WERI-Rb-1 (cell line): ENCODE measurements around the gene WDFY3.

Experiments used
- DNase-seq: peaks from one replicate; pipeline ENCODE4 v3.0.0-alpha.2; 2020
- H3K27ac ChIP-seq: fragments of 250-450 bp; sonication (Bioruptor Pico); 2 replicates; pipeline ENCODE4 v1.5.1; 2020; ENCODE audit warnings: mild to moderate bottlenecking, moderate library complexity
- H3K27me3 ChIP-seq: fragments of 250-450 bp; sonication (Bioruptor Pico); 2 replicates; pipeline ENCODE4 v1.5.1; 2021; ENCODE audit warnings: mild to moderate bottlenecking, low read depth, moderate library complexity; ENCODE audit not compliant: insufficient read depth, severe bottlenecking
- H3K36me3 ChIP-seq: fragments of 250-450 bp; sonication (Bioruptor Pico); 2 replicates; pipeline ENCODE4 v1.5.1; 2020; ENCODE audit warnings: mild to moderate bottlenecking, moderate library complexity
- H3K4me3 ChIP-seq: 2 replicates; pipeline ENCODE4 v1.5.1; 2011; ENCODE audit warnings: low read depth, mild to moderate bottlenecking, control low read depth, low read length
- H3K9me3 ChIP-seq: fragments of 250-450 bp; sonication (Bioruptor Pico); 2 replicates; pipeline ENCODE4 v1.5.1; 2021; ENCODE audit warnings: mild to moderate bottlenecking, moderate library complexity; ENCODE audit not compliant: severe bottlenecking
- CTCF ChIP-seq: IDR thresholded peaks from 2 replicates; pipeline ENCODE4 v1.5.1; 2011; ENCODE audit warnings: low read depth, mild to moderate bottlenecking, control low read depth, inconsistent platforms, low read length

WDFY3 gene

GRCh38 chr4:84920617-84921016 lies 45.9 kb downstream of the WDFY3 start:
- no peak for DNase-seq
- no peak overlapping the region for H3K4me3 ChIP-seq
- no peaks in the 10 kb centered on the region for H3K27me3 ChIP-seq
- H3K36me3 ChIP-seq = no peaks in the 10 kb centered on the region; the same call in 1 of the 2 replicates
- no peak for TF ChIP-seq CTCF
- no peak overlapping the region for H3K27ac ChIP-seq
- no peaks in the 10 kb centered on the region for H3K9me3 ChIP-seq

DNA sequence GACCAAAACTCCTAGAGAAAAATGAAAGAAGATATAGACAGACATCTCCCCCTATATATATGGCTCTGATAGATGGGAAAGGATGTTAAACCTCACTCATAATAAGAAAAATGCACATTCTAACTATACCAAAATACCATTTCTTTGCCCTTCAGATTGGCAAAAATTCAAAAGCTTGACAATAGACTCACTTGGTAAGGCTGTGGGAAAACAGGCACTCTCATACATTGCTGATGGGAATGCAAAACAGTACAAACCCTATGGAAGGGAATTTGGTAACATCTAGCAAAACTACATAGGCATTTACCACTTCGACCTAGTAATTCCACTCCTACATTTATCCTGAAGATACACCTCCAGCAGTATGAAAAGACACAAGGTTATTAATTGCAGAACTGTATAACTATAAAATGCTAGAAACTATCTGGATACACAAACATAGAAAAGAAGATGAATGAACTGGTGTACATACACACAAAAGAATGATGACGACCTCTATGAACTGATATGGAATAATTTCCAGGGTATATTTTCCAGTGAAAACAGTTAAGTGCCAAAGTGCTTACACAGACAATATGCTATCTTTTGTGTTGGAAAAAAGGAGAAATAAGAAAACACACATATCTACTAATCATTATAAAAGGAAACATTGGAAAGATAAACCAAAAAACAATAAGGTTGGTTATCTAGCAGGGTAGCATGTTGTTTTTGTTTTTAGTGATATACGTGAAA lies 48.5 kb downstream of the WDFY3 start:
- Histone ChIP-seq H3K27me3 (no peaks in the 10 kb centered on the region), H3K36me3 (peaks cover 5% of the 10 kb centered on the region), H3K9me3 (no peaks in the 10 kb centered on the region), H3K27ac (no peak overlapping the region), H3K4me3 (no peak overlapping the region)
- DNase-seq = no peak
- TF ChIP-seq CTCF = no peak

- Histone ChIP-seq H3K9me3 (no peaks in the 10 kb centered on the region), H3K27ac (no peak overlapping the region), H3K4me3 (no peak overlapping the region), H3K36me3 (peaks cover 5% of the 10 kb centered on the region), H3K27me3 (no peaks in the 10 kb centered on the region)
- no peak for TF ChIP-seq CTCF
- no peak for DNase-seq
Measured at GRCh38 chr4:84917086-84917821, 49.2 kb downstream of the WDFY3 start.

GRCh38 chr4:84916227-84916626 lies 50.3 kb downstream of the WDFY3 start:
- H3K9me3 ChIP-seq = no peaks in the 10 kb centered on the region
- no peak overlapping the region for H3K4me3 ChIP-seq
- TF ChIP-seq CTCF = no peak
- no peak overlapping the region for H3K27ac ChIP-seq
- no peaks in the 10 kb centered on the region for H3K27me3 ChIP-seq
- DNase-seq = no peak
- peaks cover 5% of the 10 kb centered on the region for H3K36me3 ChIP-seq

- H3K4me3 ChIP-seq = no peak overlapping the region
- no peak for TF ChIP-seq CTCF
- H3K9me3 ChIP-seq = no peaks in the 10 kb centered on the region
- H3K27me3 ChIP-seq = no peaks in the 10 kb centered on the region
- H3K27ac ChIP-seq = no peak overlapping the region
- DNase-seq = no peak
- H3K36me3 ChIP-seq = peaks cover 5% of the 10 kb centered on the region
Measured at GRCh38 chr4:84915396-84915780, 51.1 kb downstream of the WDFY3 start.
